HG02678 (cell line): ENCODE results near the gene TPM4.
A peak's percentile ranks its signal among the peaks of the same experiment; 100 is the strongest.
"Not testable (repeated sequence)": the region's sequence is repeated elsewhere in the genome, so short reads cannot be mapped to it uniquely, and the experiment has no call there.

Source experiments
- ATAC-seq: cut with Tn5 transposase; IDR thresholded peaks from one replicate; pipeline ENCODE4 v1.9.1; 2021; ENCODE audit warnings: mild to moderate bottlenecking, moderate library complexity; ENCODE audit not compliant: unreplicated experiment

The TPM4 gene

GRCh38 chr19:16076154-16076957, at the start of gene TPM4:
Gene TPM4, plus strand, starts transcription at chr19:16076495. Its CDS starts 71 bp downstream, at chr19:16076566.
- ATAC-seq: peak; percentile 71

GRCh38 chr19:16026756-16027155, 49.5 kb upstream of the TPM4 start:
- ATAC-seq: no peak

GRCh38 chr19:16027528-16027927, 48.8 kb upstream of the TPM4 start:
- no peak for ATAC-seq

GRCh38 chr19:16030155-16030554, 46.1 kb upstream of the TPM4 start:
- ATAC-seq: not testable (repeated sequence)

- ATAC-seq: no peak
These were observed 45.1 kb upstream of the TPM4 start for GRCh38 chr19:16030964-16031871.

- ATAC-seq: no peak
These were observed 44.5 kb upstream of the TPM4 start for GRCh38 chr19:16031872-16032200.

GRCh38 chr19:16032509-16033135, 43.7 kb upstream of the TPM4 start:
- ATAC-seq: no peak

GRCh38 chr19:16033136-16033530, 43.2 kb upstream of the TPM4 start:
- ATAC-seq: no peak

GRCh38 chr19:16033721-16034120, 42.6 kb upstream of the TPM4 start:
- no peak for ATAC-seq

- no peak for ATAC-seq
These were observed 42.1 kb upstream of the TPM4 start for GRCh38 chr19:16034180-16034579.

GRCh38 chr19:16034958-16035560, 41.2 kb upstream of the TPM4 start:
- ATAC-seq: no peak

GRCh38 chr19:16035601-16036297, 40.5 kb upstream of the TPM4 start:
- no peak for ATAC-seq

GRCh38 chr19:16036397-16036925, 39.8 kb upstream of the TPM4 start:
- no peak for ATAC-seq

GRCh38 chr19:16036941-16037340, 39.4 kb upstream of the TPM4 start:
- no peak for ATAC-seq

- ATAC-seq: no peak
These were observed 38.7 kb upstream of the TPM4 start for GRCh38 chr19:16037424-16038195.

- no peak for ATAC-seq
These were observed 38.0 kb upstream of the TPM4 start for GRCh38 chr19:16038196-16038695.

- ATAC-seq: no peak
These were observed 37.2 kb upstream of the TPM4 start for GRCh38 chr19:16039081-16039480.

- ATAC-seq: no peak
These were observed 36.8 kb upstream of the TPM4 start for GRCh38 chr19:16039545-16039944.

GRCh38 chr19:16040642-16041041, 35.7 kb upstream of the TPM4 start:
- no peak for ATAC-seq
